Mucosa of descending colon (tissue), 3 donors: Measurements from ENCODE around the gene FIP1L1. TPM values are rescaled to one million over a fixed set of nuclear protein-coding genes. Genes with fewer than 3 reads are reported as not detected.

Experiments
- ATAC-seq: fragments of 200-7000 bp; cut with Tn5 transposase; one replicate; pipeline ENCODE4 v1.9.1; 2020; ENCODE audit warnings: mild to moderate bottlenecking, moderate library complexity
- DNase-seq, 3 donors: peaks; one replicate each; pipeline ENCODE4 v3.0.0-alpha.2; 2020
- H3K36me3 ChIP-seq: fragments of 200-600 bp; one replicate; pipeline ENCODE4 v1.8.0; 2021; ENCODE audit warnings: low read depth, mild to moderate bottlenecking
- H3K4me1 ChIP-seq: fragments of 200-600 bp; one replicate; pipeline ENCODE4 v1.8.0; 2021; ENCODE audit warnings: low read depth, mild to moderate bottlenecking
- H3K4me3 ChIP-seq: fragments of 200-600 bp; one replicate; pipeline ENCODE4 v1.8.0; 2021; ENCODE audit warnings: mild to moderate bottlenecking
- H3K9me3 ChIP-seq: fragments of 200-600 bp; one replicate; pipeline ENCODE4 v1.8.0; 2021; ENCODE audit warnings: mild to moderate bottlenecking
- CTCF ChIP-seq: fragments of 200-600 bp; IDR thresholded peaks from one replicate; pipeline ENCODE4 v1.8.0; 2022; ENCODE audit warnings: antibody characterized with exemption, mild to moderate bottlenecking
- intact Hi-C, 2 donors: fragments of 100-400 bp; cut with DNase I in 1 of 2; cut with micrococcal nuclease in 1 of 2; formaldehyde crosslinking; loops; one replicate each; pipeline versions ENCODE4 v1.11.0 to v1.11.1; 2022; cut with DNase I, micrococcal nuclease
- total RNA-seq, 3 donors: library from RNA; stranded (reverse); fragmentation: NEBNext Ultra II Directional in 2 of 3; extraction: Animal tissue kit (Norgen Biotek cat#: 25700) in 2 of 3; gene quantifications; one replicate each; pipeline versions ENCODE4 v1.2.1 to v1.2.4, GENCODE V29; 2021 to 2023
- donor health status: DM: no; HTN: no; CAD: no; lungs with moderate emphysema.
- donor health status: DM: no; HTN: no; CAD: no.
- donor health status: DM: no; HTN: yes; CAD: no.

The FIP1L1 gene
- total RNA-seq, 3 donors from 2014 or later = 38.9 to 46.1 (median 39.9) TPM

GRCh38 chr4:53484911-53485657 lies 107.6 kb downstream of the FIP1L1 start:
- Histone ChIP-seq H3K9me3 (no peaks in the 10 kb centered on the region), H3K4me1 (no peaks in the 10 kb centered on the region), H3K36me3 (no peaks in the 10 kb centered on the region), H3K4me3 (no peak overlapping the region)
- DNase-seq (no peak), ATAC-seq (no peak)
- no peak for TF ChIP-seq CTCF
- intact Hi-C loops = no loop called here

- H3K36me3 ChIP-seq = no peaks in the 10 kb centered on the region
- no peaks in the 10 kb centered on the region for H3K9me3 ChIP-seq
- ATAC-seq (no peak), DNase-seq (no peak)
- H3K4me1 ChIP-seq = no peaks in the 10 kb centered on the region
- intact Hi-C loops = no loop called here
- no peak for TF ChIP-seq CTCF
- H3K4me3 ChIP-seq = no peak overlapping the region
These were observed 108.2 kb downstream of the FIP1L1 start for GRCh38 chr4:53485658-53486040.

- TF ChIP-seq CTCF = no peak
- H3K36me3 ChIP-seq = no peaks in the 10 kb centered on the region
- ATAC-seq (no peak), DNase-seq (no peak)
- no peaks in the 10 kb centered on the region for H3K4me1 ChIP-seq
- H3K9me3 ChIP-seq = no peaks in the 10 kb centered on the region
- intact Hi-C loops = no loop called here
- no peak overlapping the region for H3K4me3 ChIP-seq
These were observed 110.3 kb downstream of the FIP1L1 start for GRCh38 chr4:53487766-53488165.

- H3K36me3 ChIP-seq = no peaks in the 10 kb centered on the region
- no peaks in the 10 kb centered on the region for H3K9me3 ChIP-seq
- no peak overlapping the region for H3K4me3 ChIP-seq
- intact Hi-C loops = no loop called here
- DNase-seq = no peak
- no peak for ATAC-seq
- no peaks in the 10 kb centered on the region for H3K4me1 ChIP-seq
- no peak for TF ChIP-seq CTCF
These were observed 111.9 kb downstream of the FIP1L1 start for GRCh38 chr4:53489279-53489889.

- intact Hi-C loops = no loop called here
- DNase-seq = no peak
- no peak for ATAC-seq
- Histone ChIP-seq H3K36me3 (no peaks in the 10 kb centered on the region), H3K9me3 (no peaks in the 10 kb centered on the region), H3K4me3 (no peak overlapping the region), H3K4me1 (no peaks in the 10 kb centered on the region)
- TF ChIP-seq CTCF = no peak
These were observed 112.9 kb downstream of the FIP1L1 start for GRCh38 chr4:53490161-53490956.
